Mucosa of rectum (tissue), 2 donors: ENCODE measurements around the gene CCDC182.

ENCODE experiments used
- H3K27ac ChIP-seq, 2 donors: one replicate each; pipeline ENCODE4 v1.7.0; 2013; ENCODE audit warnings: inconsistent platforms in 2 of 2, low read depth in 2 of 2, low read length in 2 of 2
- H3K27me3 ChIP-seq, 2 donors: one replicate each; pipeline ENCODE4 v1.7.0; 2013; ENCODE audit warnings: low read length in 2 of 2; ENCODE audit not compliant: control insufficient read depth in 2 of 2, insufficient read depth in 2 of 2
- H3K36me3 ChIP-seq, 2 donors: one replicate each; pipeline ENCODE4 v1.7.0; 2013; ENCODE audit warnings: low read length in 2 of 2; ENCODE audit not compliant: control insufficient read depth in 2 of 2, insufficient read depth in 2 of 2
- H3K4me1 ChIP-seq, 2 donors: one replicate each; pipeline ENCODE4 v1.7.0; 2013; ENCODE audit warnings: low read length in 2 of 2, mild to moderate bottlenecking in 1 of 2; ENCODE audit not compliant: control insufficient read depth in 2 of 2, insufficient read depth in 2 of 2
- H3K4me3 ChIP-seq, 2 donors: one replicate each; pipeline ENCODE4 v1.7.0; 2013; ENCODE audit warnings: low read length in 2 of 2
- H3K9ac ChIP-seq, 2 donors: one replicate each; pipeline ENCODE4 v1.7.0; 2013; ENCODE audit warnings: low read length in 2 of 2, low read depth in 1 of 2, mild to moderate bottlenecking in 1 of 2
- H3K9me3 ChIP-seq, 2 donors: one replicate each; pipeline ENCODE4 v1.7.0; 2013; ENCODE audit warnings: low read length in 2 of 2; ENCODE audit not compliant: control insufficient read depth in 2 of 2
- donor health status: healthy.
- donor health status: Normal muscosa, but diverticular disease.

Gene CCDC182

GRCh38 chr17:57758654-57759053 is 13.6 kb upstream of the CCDC182 start:
- Histone ChIP-seq H3K36me3 (no peaks in the 10 kb centered on the region), H3K9ac (no peak overlapping the region), H3K4me1 (no peaks in the 10 kb centered on the region), H3K4me3 (no peak overlapping the region), H3K9me3 (no peaks in the 10 kb centered on the region), H3K27me3 (no peaks in the 10 kb centered on the region), H3K27ac (no peak overlapping the region)

DNA sequence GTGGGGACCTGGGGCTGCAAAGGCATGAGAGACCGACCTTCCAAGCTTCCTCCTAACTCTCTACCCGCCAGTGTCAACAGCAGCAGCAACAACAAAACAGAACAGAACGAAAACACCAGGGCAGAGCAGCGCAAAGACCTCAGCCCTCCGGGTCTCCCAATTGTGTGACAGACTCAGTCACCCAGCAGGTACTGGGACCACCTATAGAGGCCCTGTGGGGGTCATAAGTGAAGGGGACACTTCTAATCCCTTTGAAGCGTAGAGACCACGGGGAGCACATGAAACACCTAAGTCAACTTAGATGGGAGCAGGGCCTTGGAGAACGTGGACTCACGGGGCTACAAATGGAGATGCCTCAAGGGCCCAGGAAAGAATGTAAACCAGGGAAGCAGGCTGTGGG is 12.6 kb upstream of the CCDC182 start:
- Histone ChIP-seq H3K27ac (no peak overlapping the region), H3K4me1 (no peaks in the 10 kb centered on the region), H3K4me3 (no peak overlapping the region), H3K9ac (no peak overlapping the region), H3K27me3 (no peaks in the 10 kb centered on the region), H3K9me3 (no peaks in the 10 kb centered on the region), H3K36me3 (no peaks in the 10 kb centered on the region)

- no peaks in the 10 kb centered on the region for H3K4me1 ChIP-seq
- no peak overlapping the region for H3K27ac ChIP-seq
- no peaks in the 10 kb centered on the region for H3K27me3 ChIP-seq
- no peak overlapping the region for H3K4me3 ChIP-seq
- H3K9ac ChIP-seq, result no peak overlapping the region
- no peaks in the 10 kb centered on the region for H3K9me3 ChIP-seq
- H3K36me3 ChIP-seq, result no peaks in the 10 kb centered on the region
These were observed 11.9 kb upstream of the CCDC182 start for GRCh38 chr17:57756951-57757350.

GRCh38 chr17:57755480-57756070 is 10.5 kb upstream of the CCDC182 start:
- no peaks in the 10 kb centered on the region for H3K9me3 ChIP-seq
- H3K4me3 ChIP-seq, result no peak overlapping the region
- H3K4me1 ChIP-seq, result no peaks in the 10 kb centered on the region
- no peak overlapping the region for H3K27ac ChIP-seq
- H3K9ac ChIP-seq, result no peak overlapping the region
- no peaks in the 10 kb centered on the region for H3K27me3 ChIP-seq
- no peaks in the 10 kb centered on the region for H3K36me3 ChIP-seq

DNA sequence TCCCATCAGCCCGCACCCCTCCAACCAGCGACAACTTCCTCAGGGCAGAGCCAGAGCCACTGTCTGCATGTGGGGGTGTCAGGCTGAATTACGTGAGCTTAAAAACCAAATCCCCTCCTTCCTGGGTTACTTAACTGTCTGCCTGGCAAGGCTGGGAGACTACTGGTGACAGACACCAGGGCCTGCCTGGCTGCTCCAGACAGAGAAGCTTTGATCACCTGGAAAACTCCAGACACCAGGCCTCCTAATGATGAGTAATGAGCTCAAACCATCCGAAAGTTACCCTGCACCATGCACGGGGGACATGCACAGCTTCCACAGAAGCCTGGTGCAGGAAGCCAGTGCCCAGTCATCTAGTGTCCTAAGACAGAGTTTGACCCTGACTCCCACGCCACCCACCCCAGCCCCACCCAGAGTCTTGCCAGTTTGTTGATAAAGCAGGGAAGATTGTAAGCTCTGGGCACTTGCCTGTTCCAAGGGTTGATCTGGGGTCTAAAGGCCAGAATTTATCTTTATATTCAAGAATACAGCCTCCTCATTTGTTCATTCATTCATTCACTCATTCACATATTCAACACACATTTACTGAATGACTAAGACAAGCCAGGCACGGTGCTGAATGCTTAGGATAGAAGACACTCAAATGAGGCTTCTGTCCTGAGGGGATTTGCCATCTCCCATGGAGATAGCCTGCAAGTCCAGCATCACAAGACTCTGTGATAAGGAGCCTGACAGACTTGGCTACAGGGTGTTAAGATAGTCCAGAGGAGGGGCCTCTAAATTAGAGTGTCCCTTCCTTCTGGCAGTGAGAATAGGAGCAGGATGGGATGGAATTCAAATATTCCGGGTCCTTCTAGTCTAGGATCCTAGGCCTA is 7.2 kb upstream of the CCDC182 start:
- Histone ChIP-seq H3K36me3 (no peaks in the 10 kb centered on the region), H3K27me3 (no peaks in the 10 kb centered on the region), H3K9me3 (no peaks in the 10 kb centered on the region), H3K9ac (no peak overlapping the region), H3K27ac (no peak overlapping the region), H3K4me3 (no peak overlapping the region), H3K4me1 (no peaks in the 10 kb centered on the region)

DNA sequence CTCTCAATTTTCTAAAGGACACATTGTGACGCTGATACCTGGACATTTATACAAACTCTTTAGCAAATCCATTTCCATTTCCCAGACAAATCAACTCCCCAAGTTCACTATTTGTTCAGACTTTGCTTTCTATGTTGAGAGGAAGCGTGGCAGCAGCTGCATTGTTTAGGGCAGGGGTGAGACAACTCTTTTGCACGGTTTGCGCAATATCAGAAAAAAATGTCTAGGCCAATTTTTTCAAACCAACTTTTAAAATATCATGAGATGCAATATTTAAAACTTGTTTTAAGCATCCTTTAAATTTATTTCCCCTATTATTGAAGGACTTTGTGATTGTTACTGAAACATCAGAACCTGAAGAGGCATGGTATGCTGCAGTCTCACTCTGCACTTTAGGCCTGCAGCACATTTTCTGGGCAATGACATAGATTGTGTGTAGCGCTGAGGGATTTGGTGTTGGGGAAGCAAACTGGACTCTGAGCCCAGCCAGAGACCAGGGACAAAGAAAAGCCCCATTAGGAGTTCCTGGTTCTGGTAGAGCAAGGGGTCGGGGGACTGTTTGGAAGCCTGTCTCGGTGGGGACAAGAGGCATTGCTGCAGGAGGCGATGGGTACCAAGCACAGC is 6.4 kb upstream of the CCDC182 start:
- H3K36me3 ChIP-seq, result no peaks in the 10 kb centered on the region
- no peak overlapping the region for H3K27ac ChIP-seq
- H3K27me3 ChIP-seq, result no peaks in the 10 kb centered on the region

DNA sequence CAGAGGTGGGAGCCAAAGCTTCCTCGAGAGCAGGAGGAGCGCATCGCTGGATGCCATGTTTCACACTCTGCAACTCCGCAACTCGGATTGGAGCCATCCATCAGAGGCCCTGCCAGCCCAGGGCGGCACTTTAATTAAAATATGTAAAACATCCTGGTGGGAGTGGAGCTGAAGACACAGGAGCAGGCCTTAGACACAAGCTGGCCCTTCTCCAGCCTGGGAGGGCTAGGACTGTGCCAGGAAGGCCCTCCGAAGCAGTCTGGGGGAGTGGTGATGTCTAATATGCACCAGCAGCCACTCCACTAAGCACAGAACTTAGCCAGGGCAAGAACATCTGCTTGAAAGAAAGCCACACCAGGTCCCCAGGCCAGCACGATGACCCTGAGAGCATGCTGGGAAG is 5.8 kb upstream of the CCDC182 start:
- Histone ChIP-seq H3K27ac (no peak overlapping the region), H3K9ac (no peak overlapping the region), H3K27me3 (no peaks in the 10 kb centered on the region), H3K9me3 (no peaks in the 10 kb centered on the region), H3K4me1 (no peaks in the 10 kb centered on the region), H3K36me3 (no peaks in the 10 kb centered on the region), H3K4me3 (no peak overlapping the region)

More for the DNA sequence above, 6.4 kb upstream of the CCDC182 start:
- no peak overlapping the region for H3K4me3 ChIP-seq
- H3K9ac ChIP-seq, result no peak overlapping the region
- H3K9me3 ChIP-seq, result no peaks in the 10 kb centered on the region
- no peaks in the 10 kb centered on the region for H3K4me1 ChIP-seq

DNA sequence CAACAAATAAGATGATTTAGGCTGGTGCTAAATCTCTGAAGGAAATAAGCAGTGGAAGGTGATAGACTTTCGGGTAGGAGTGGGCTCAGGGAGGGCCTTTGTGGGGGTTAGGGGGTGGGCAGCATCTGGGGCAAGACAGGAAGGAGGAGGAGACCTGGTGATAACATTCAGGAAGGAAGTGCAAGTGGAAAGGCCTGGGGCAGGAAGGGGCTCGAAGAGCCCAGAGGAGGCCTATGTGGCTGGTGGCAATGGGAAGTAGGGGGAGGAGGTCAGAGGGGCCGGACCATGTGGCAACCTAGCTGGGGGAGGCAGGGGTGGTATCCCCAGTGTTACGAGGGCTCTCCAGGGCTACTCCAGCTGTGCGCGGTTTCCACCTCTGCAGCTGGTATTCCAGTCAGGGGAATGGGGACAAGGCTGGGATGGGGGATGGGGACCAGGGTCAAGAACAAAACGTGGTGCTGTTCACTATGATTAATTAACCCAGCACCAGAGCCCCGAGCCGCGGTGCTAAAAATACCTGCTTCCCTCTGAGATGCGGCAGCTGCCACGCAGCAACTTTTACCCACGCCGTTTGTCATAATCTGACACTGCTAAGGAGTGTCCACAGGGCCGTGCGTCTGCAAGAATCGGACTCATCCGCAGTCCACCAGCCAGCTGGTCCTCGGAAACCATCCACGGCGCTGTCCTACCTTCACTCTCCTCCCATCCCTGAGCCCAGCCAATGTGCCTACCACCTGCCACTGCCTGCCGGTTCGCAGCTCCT is 5.2 kb upstream of the CCDC182 start:
- Histone ChIP-seq H3K9me3 (no peaks in the 10 kb centered on the region), H3K27ac (no peak overlapping the region)

GRCh38 chr17:57749701-57750100 is 4.6 kb upstream of the CCDC182 start:
- Histone ChIP-seq H3K27me3 (no peaks in the 10 kb centered on the region), H3K9me3 (no peaks in the 10 kb centered on the region), H3K9ac (no peak overlapping the region), H3K36me3 (no peaks in the 10 kb centered on the region), H3K27ac (no peak overlapping the region), H3K4me1 (no peaks in the 10 kb centered on the region), H3K4me3 (no peak overlapping the region)

More for the DNA sequence above, 5.2 kb upstream of the CCDC182 start:
- H3K27me3 ChIP-seq, result no peaks in the 10 kb centered on the region
- H3K36me3 ChIP-seq, result no peaks in the 10 kb centered on the region
- no peak overlapping the region for H3K4me3 ChIP-seq
- no peak overlapping the region for H3K9ac ChIP-seq
- no peaks in the 10 kb centered on the region for H3K4me1 ChIP-seq
